IPS-11a (cell line): ENCODE measurements around the gene TNRC6C.

Source experiments
- H3K4me3 ChIP-seq: one replicate; pipeline ENCODE4 v1.5.1; 2013; ENCODE audit warnings: low read depth, low read length, control low read depth

Gene TNRC6C

GRCh38 chr17:78012428-78012827, 53.9 kb downstream of the TNRC6C start:
- no peak overlapping the region for H3K4me3 ChIP-seq

GRCh38 chr17:78013683-78014467, 55.4 kb downstream of the TNRC6C start:
- H3K4me3 ChIP-seq = no peak overlapping the region

GRCh38 chr17:78014646-78015045, 56.1 kb downstream of the TNRC6C start:
- H3K4me3 ChIP-seq = no peak overlapping the region

- no peak overlapping the region for H3K4me3 ChIP-seq
Measured at GRCh38 chr17:78016852-78017251, 58.3 kb downstream of the TNRC6C start.

- no peak overlapping the region for H3K4me3 ChIP-seq
Measured at GRCh38 chr17:78019367-78019975, 61.0 kb downstream of the TNRC6C start.

- no peak overlapping the region for H3K4me3 ChIP-seq
Measured at GRCh38 chr17:78019976-78020716, 61.6 kb downstream of the TNRC6C start.

- no peak overlapping the region for H3K4me3 ChIP-seq
Measured at GRCh38 chr17:78020717-78021108, 62.2 kb downstream of the TNRC6C start.

GRCh38 chr17:78022425-78022824, 63.9 kb downstream of the TNRC6C start:
- H3K4me3 ChIP-seq = no peak overlapping the region

GRCh38 chr17:78023042-78023441, 64.5 kb downstream of the TNRC6C start:
- H3K4me3 ChIP-seq = no peak overlapping the region

GRCh38 chr17:78026381-78026780, 67.9 kb downstream of the TNRC6C start:
- H3K4me3 ChIP-seq = no peak overlapping the region

GRCh38 chr17:78027121-78027520, 68.6 kb downstream of the TNRC6C start:
- H3K4me3 ChIP-seq = no peak overlapping the region

GRCh38 chr17:78029697-78030096, 71.2 kb downstream of the TNRC6C start:
- no peak overlapping the region for H3K4me3 ChIP-seq

- no peak overlapping the region for H3K4me3 ChIP-seq
Measured at GRCh38 chr17:78031435-78031834, 72.9 kb downstream of the TNRC6C start.

GRCh38 chr17:78032166-78032565, 73.7 kb downstream of the TNRC6C start:
- H3K4me3 ChIP-seq = no peak overlapping the region

GRCh38 chr17:78034429-78035091, 76.1 kb downstream of the TNRC6C start:
- no peak overlapping the region for H3K4me3 ChIP-seq

GRCh38 chr17:78037280-78037679, 78.8 kb downstream of the TNRC6C start:
- no peak overlapping the region for H3K4me3 ChIP-seq

GRCh38 chr17:78038748-78039288, 80.3 kb downstream of the TNRC6C start:
- no peak overlapping the region for H3K4me3 ChIP-seq

- H3K4me3 ChIP-seq = no peak overlapping the region
Measured at GRCh38 chr17:78039581-78039980, 81.1 kb downstream of the TNRC6C start.

- no peak overlapping the region for H3K4me3 ChIP-seq
Measured at GRCh38 chr17:78040440-78041385, 82.2 kb downstream of the TNRC6C start.
